ENCODE measurements around the gene MAGI2. TPM values are rescaled to one million over a fixed set of nuclear protein-coding genes. Genes with fewer than 3 reads are reported as not detected.

The MAGI2 gene
- total and polyA plus RNA-seq, 2 of the 13 experiments (the other 11 are each of a cell fraction or from before 2014, with no cell fraction given): 1.5 to 3.8 TPM

DNA sequence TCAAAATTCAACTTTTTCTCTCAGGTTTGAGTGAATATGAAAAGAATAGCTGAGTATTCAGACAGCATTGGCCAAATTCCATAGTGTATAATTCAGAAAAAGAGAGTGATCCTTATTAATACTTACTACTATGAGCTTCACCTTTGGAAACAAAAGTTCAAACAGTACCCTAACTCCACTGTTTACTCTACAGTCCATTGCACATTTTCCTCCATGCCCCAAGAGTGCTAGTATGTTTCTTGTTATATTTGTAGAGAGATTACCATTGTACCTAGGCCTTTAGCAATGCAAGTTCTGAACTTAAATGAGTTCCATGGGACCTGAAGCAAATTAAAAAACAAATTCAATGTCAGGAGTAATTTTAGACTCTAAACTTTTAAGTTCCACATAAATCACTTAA is 48.1 kb downstream of the MAGI2 start (continued):
- TF ChIP-seq, protein P1, sequence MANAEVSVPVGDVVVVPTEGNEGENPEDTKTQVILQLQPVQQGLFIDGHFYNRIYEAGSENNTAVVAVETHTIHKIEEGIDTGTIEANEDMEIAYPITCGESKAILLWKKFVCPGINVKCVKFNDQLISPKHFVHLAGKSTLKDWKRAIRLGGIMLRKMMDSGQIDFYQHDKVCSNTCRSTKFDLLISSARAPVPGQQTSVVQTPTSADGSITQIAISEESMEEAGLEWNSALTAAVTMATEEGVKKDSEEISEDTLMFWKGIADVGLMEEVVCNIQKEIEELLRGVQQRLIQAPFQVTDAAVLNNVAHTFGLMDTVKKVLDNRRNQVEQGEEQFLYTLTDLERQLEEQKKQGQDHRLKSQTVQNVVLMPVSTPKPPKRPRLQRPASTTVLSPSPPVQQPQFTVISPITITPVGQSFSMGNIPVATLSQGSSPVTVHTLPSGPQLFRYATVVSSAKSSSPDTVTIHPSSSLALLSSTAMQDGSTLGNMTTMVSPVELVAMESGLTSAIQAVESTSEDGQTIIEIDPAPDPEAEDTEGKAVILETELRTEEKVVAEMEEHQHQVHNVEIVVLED (CRISPR knock-in tag; IDR thresholded peaks at IDR 0.05; ENCODE audit: borderline replicate concordance): no peak
- TF ChIP-seq, protein P2, sequence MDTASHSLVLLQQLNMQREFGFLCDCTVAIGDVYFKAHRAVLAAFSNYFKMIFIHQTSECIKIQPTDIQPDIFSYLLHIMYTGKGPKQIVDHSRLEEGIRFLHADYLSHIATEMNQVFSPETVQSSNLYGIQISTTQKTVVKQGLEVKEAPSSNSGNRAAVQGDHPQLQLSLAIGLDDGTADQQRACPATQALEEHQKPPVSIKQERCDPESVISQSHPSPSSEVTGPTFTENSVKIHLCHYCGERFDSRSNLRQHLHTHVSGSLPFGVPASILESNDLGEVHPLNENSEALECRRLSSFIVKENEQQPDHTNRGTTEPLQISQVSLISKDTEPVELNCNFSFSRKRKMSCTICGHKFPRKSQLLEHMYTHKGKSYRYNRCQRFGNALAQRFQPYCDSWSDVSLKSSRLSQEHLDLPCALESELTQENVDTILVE (CRISPR knock-in tag; IDR thresholded peaks at IDR 0.05): no peak
- TF ChIP-seq SRSF1 (optimal IDR thresholded peaks at IDR 0.05; ENCODE audit: low read depth, low read length) (no peak), ZNF34 (CRISPR knock-in tag; IDR thresholded peaks at IDR 0.05; ENCODE audit: borderline replicate concordance) (no peak), POGZ (CRISPR knock-in tag; IDR thresholded peaks at IDR 0.05) (no peak), ZBTB21 (CRISPR knock-in tag; IDR thresholded peaks at IDR 0.05) (no peak), FOXA3 (CRISPR knock-in tag; IDR thresholded peaks at IDR 0.05) (peak; percentile 56), PAWR (CRISPR knock-in tag; IDR thresholded peaks at IDR 0.05; ENCODE audit: borderline replicate concordance) (no peak), ESRRA (CRISPR knock-in tag; IDR thresholded peaks at IDR 0.05; ENCODE audit: low read depth) (no peak)

DNA sequence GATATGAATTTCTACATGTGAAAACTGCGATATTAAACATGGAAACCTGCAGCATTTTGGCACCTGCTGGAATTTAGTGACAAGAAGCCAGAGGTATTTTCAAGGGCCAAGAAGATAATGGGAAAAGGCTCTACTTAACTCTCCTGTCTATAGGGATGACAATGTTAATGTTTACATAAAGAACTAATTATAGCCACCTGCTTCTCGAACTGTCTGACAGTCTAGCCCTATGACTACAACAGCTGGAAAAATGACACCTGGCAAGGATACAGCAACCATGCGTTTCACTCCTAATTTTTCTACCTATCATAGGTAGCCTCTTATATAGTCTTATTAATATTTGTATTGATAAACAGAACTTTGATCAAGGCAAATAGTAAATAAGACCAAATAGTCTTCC is 49.6 kb downstream of the MAGI2 start:
- H3K79me2 ChIP-seq (ENCODE audit: insufficient read depth, low read length): no peaks in the 10 kb centered on the region
- CTCF ChIA-PET (ENCODE audit: low intra/inter-chr PET ratio, low total read pairs): no interaction called here
- intact Hi-C loops (cut with micrococcal nuclease; ENCODE audit: unreplicated experiment): no loop called here
- H3K27me3 ChIP-seq (ENCODE audit: control insufficient read depth in 1 of 2, insufficient read depth in 2 of 2, low read length in 2 of 2): no peaks in the 10 kb centered on the region
- no peak overlapping the region for H3K9ac ChIP-seq (ENCODE audit: insufficient read depth, low read depth, low read length)
- 92% methylated on average over 3 of the region's 3 CpGs for WGBS (ENCODE audit: low lambda C conversion rate)
- POLR2A ChIA-PET: no interaction called here
- no peak overlapping the region for H3K27ac ChIP-seq (ENCODE audit: extremely low read length, insufficient read depth, low read length)
- no TSS peak for BruUV-seq (replicated peaks)
- no peak for DNase-seq (ENCODE audit: low spot score)
- peaks cover 35% of the 10 kb centered on the region for H3K4me1 ChIP-seq (ENCODE audit: insufficient read depth, low read length)
- no peaks in the 10 kb centered on the region for H3K9me3 ChIP-seq (ENCODE audit: low read length)
- H3K4me2 ChIP-seq (ENCODE audit: low read depth, low read length): no peak overlapping the region
- H3K36me3 ChIP-seq (replicated peaks in 1 of 2; ENCODE audit: control insufficient read depth in 1 of 2, insufficient read depth in 2 of 2, low read length in 2 of 2): no peaks in the 10 kb centered on the region
- no peak for ATAC-seq
- no peak overlapping the region for H3K4me3 ChIP-seq (replicated peaks in 1 of 3; ENCODE audit: insufficient read depth in 1 of 3, low read depth in 2 of 3, low read length in 3 of 3)
- in situ Hi-C loops (cut with HindIII; ENCODE audit: extremely low pct_ligation_motif_present, low pct_unique_long_range_greater_than_20kb): no loop called here
- H4K20me1 ChIP-seq (ENCODE audit: insufficient read depth, low read length): no peaks in the 10 kb centered on the region
- no peak overlapping the region for H2AFZ ChIP-seq (ENCODE audit: low read length)
- no peak for FAIRE-seq
- no peak for TF ChIP-seq POLR2A (IDR thresholded peaks at IDR 0.05; ENCODE audit: insufficient read depth in 1 of 2, low read depth in 2 of 2, low read length in 2 of 2)
- no peak for TF ChIP-seq AGO2 (optimal IDR thresholded peaks at IDR 0.05; ENCODE audit: low read depth, low read length)
- TF ChIP-seq, protein P3, sequence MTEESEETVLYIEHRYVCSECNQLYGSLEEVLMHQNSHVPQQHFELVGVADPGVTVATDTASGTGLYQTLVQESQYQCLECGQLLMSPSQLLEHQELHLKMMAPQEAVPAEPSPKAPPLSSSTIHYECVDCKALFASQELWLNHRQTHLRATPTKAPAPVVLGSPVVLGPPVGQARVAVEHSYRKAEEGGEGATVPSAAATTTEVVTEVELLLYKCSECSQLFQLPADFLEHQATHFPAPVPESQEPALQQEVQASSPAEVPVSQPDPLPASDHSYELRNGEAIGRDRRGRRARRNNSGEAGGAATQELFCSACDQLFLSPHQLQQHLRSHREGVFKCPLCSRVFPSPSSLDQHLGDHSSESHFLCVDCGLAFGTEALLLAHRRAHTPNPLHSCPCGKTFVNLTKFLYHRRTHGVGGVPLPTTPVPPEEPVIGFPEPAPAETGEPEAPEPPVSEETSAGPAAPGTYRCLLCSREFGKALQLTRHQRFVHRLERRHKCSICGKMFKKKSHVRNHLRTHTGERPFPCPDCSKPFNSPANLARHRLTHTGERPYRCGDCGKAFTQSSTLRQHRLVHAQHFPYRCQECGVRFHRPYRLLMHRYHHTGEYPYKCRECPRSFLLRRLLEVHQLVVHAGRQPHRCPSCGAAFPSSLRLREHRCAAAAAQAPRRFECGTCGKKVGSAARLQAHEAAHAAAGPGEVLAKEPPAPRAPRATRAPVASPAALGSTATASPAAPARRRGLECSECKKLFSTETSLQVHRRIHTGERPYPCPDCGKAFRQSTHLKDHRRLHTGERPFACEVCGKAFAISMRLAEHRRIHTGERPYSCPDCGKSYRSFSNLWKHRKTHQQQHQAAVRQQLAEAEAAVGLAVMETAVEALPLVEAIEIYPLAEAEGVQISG (CRISPR knock-in tag; IDR thresholded peaks at IDR 0.05): no peak
- no peak for TF ChIP-seq ZNF737 (CRISPR knock-in tag; IDR thresholded peaks at IDR 0.05; ENCODE audit: borderline replicate concordance)
- TF ChIP-seq ETV5 (CRISPR knock-in tag; IDR thresholded peaks at IDR 0.05; ENCODE audit: borderline replicate concordance): no peak
- no peak for TF ChIP-seq NR1H2 (CRISPR knock-in tag; IDR thresholded peaks at IDR 0.05; ENCODE audit: borderline replicate concordance, low read depth)
- TF ChIP-seq ZNF367 (CRISPR knock-in tag; IDR thresholded peaks at IDR 0.05; ENCODE audit: borderline replicate concordance): no peak
- TF ChIP-seq EEA1 (CRISPR knock-in tag; IDR thresholded peaks at IDR 0.05; ENCODE audit: borderline replicate concordance): no peak
- TF ChIP-seq, protein P4, sequence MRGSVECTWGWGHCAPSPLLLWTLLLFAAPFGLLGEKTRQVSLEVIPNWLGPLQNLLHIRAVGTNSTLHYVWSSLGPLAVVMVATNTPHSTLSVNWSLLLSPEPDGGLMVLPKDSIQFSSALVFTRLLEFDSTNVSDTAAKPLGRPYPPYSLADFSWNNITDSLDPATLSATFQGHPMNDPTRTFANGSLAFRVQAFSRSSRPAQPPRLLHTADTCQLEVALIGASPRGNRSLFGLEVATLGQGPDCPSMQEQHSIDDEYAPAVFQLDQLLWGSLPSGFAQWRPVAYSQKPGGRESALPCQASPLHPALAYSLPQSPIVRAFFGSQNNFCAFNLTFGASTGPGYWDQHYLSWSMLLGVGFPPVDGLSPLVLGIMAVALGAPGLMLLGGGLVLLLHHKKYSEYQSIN (CRISPR knock-in tag; IDR thresholded peaks at IDR 0.05; ENCODE audit: borderline replicate concordance): no peak
- no peak for TF ChIP-seq RARA (CRISPR knock-in tag; IDR thresholded peaks at IDR 0.05)
